VCaP (cell line): Measurements from ENCODE around the gene PPY.

Source experiments
- H3K27ac ChIP-seq: fragments of 450-650 bp; 2 replicates; pipeline ENCODE4 v1.5.1; 2017
- CTCF ChIP-seq: fragments of 450-650 bp; conservative IDR thresholded peaks from 2 replicates; pipeline ENCODE4 v1.5.1; 2017; ENCODE audit warnings: mild to moderate bottlenecking, moderate library complexity

Gene PPY

DNA sequence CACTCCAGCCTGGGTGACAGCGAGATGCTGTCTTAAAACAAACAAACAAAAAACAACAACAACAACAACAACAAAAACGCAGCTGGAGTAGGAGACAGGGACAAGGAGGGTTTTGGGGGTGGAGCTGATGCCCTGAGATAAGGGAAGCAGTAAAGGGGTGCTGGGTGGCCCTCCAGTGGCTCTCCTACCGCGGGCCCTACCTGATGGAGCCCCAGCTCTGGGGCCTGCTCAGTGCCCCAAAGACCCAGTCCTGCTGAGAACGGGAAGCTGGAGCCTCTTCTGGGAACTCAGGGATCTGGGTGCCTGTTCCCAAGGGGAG lies 40.9 kb upstream of the PPY start:
- no peak for TF ChIP-seq CTCF
- no peak overlapping the region for H3K27ac ChIP-seq

GRCh38 chr17:43982171-43982570 lies 39.9 kb upstream of the PPY start:
- TF ChIP-seq CTCF, result no peak
- no peak overlapping the region for H3K27ac ChIP-seq

GRCh38 chr17:43979671-43980070 lies 37.4 kb upstream of the PPY start:
- H3K27ac ChIP-seq, result no peak overlapping the region
- no peak for TF ChIP-seq CTCF

DNA sequence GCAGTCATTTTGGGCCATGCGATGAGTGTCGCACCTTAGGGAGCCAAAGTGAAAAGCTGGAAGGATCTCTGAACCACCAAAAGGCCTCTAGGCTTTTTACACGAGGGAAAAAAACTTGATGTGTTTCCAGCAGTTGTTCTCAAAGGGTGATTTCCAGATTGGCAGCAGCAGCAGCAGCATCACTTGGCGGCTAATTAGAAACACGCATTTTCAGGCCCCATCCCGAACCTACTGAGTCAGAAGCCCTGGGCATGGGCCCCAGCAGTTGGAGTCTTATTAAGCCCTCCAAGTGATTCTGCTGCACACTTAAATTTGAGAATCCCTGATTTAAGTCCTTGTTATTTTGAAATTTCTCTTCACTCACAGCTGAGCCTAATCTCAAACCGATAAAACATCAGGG lies 36.7 kb upstream of the PPY start:
- no peak for TF ChIP-seq CTCF
- H3K27ac ChIP-seq, result no peak overlapping the region

- TF ChIP-seq CTCF, result no peak
- H3K27ac ChIP-seq, result no peak overlapping the region
Observed at GRCh38 chr17:43978078-43978477, 35.8 kb upstream of the PPY start.

GRCh38 chr17:43976963-43977837 lies 34.9 kb upstream of the PPY start:
- H3K27ac ChIP-seq, result no peak overlapping the region
- TF ChIP-seq CTCF, result no peak

DNA sequence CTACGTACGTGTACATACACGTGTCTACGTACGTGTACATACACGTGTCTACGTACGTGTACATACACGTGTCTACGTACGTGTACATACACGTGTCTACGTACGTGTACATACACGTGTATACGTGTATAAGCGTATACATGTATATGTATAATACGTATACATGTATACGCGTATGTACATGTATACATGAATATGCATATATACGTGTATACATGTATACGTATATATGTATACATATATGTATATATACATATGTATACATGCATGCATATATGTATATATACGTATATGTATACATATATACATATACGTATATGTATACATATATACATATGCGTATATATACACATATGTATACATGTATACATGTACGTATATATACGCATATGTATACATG lies 33.6 kb upstream of the PPY start:
- no peak for TF ChIP-seq CTCF
- no peak overlapping the region for H3K27ac ChIP-seq
